GM12864 (cell line): ENCODE results near the gene CRIM1.
A peak's percentile ranks its signal among the peaks of the same experiment; 100 is the strongest.

ENCODE experiments used
- DNase-seq: peaks from one replicate; pipeline ENCODE4 v3.0.0-alpha.2; 2011; ENCODE audit warnings: low read depth
- H3K4me3 ChIP-seq: 2 replicates; pipeline ENCODE4 v1.5.1; 2011; ENCODE audit warnings: mild to moderate bottlenecking, low read depth, low read length, control low read depth
- TF ChIP-seq, protein P1 (sequence below): IDR thresholded peaks from 2 replicates; pipeline ENCODE4 v1.5.1; 2011; ENCODE audit warnings: low read depth, mild to moderate bottlenecking, moderate library complexity, low read length, control low read depth, inconsistent platforms; ENCODE audit errors: missing control alignments

The CRIM1 gene

DNA sequence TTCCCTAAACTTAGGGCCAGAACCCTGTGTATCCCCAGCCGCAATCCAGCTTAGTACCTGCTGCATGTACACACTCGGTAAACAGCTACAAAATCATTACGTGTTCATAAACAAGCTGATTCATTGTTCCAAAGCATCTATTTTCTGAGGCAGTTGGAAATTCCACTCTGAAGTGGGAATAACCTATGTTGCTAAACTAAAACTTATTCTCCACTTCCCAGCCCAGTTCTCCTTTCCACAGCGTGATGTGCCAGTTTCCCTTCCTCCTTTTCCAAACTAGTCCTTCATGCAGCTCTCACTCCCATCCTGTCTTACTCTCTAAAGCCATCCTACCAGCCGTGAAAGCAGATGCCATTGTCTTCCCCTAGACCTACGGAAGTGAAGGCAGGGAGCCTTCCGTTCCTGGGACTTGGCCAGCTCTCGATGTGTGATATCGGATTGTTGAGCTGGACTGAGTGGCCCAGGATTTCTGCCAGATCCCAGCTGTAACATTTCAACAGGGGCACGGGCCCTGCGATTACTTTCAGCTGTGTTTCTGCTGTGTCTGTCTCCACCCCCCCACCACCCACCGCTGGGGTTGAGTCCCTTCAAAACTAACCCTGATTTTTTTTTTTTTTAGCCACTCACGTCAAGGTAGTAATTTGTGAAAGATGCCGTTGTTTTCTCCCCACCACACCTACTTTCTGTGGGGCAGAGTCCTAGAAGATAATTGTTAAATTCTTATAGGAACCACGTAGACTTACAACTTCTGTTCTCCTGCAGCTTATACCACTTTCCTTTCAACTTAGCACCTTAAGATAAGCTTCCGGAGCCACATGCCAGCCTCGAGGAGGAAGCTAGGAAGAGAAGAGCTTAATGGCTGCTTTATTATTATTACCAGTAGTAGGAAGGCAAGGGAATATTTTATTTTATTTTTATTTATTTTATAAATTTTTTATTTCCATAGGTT, 100.9 kb downstream of the CRIM1 start:
- DNase-seq, result no peak
- no peak overlapping the region for H3K4me3 ChIP-seq
- TF ChIP-seq, protein P1, sequence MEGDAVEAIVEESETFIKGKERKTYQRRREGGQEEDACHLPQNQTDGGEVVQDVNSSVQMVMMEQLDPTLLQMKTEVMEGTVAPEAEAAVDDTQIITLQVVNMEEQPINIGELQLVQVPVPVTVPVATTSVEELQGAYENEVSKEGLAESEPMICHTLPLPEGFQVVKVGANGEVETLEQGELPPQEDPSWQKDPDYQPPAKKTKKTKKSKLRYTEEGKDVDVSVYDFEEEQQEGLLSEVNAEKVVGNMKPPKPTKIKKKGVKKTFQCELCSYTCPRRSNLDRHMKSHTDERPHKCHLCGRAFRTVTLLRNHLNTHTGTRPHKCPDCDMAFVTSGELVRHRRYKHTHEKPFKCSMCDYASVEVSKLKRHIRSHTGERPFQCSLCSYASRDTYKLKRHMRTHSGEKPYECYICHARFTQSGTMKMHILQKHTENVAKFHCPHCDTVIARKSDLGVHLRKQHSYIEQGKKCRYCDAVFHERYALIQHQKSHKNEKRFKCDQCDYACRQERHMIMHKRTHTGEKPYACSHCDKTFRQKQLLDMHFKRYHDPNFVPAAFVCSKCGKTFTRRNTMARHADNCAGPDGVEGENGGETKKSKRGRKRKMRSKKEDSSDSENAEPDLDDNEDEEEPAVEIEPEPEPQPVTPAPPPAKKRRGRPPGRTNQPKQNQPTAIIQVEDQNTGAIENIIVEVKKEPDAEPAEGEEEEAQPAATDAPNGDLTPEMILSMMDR, result no peak

DNA sequence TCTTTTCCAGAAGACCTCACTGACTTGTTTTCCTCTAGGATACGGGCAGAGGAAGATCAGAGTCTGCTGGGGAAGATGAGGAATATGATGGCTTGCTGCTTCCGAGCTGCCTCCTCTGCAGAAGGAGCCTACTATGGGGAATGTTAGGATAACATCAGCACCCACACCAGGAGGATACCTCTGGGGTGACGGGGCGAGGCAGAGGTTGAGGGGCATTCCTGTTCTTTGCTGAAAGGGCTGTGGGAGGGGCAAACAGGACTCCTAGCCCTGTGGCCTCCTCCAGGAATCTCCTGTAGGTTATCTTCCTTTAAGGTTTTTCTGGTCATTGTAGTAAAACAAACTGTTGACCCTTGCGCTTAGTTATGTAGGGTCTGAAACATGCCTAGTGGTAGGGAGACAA, 102.5 kb downstream of the CRIM1 start:
- H3K4me3 ChIP-seq, result no peak overlapping the region
- TF ChIP-seq, protein P1, result no peak
- no peak for DNase-seq

DNA sequence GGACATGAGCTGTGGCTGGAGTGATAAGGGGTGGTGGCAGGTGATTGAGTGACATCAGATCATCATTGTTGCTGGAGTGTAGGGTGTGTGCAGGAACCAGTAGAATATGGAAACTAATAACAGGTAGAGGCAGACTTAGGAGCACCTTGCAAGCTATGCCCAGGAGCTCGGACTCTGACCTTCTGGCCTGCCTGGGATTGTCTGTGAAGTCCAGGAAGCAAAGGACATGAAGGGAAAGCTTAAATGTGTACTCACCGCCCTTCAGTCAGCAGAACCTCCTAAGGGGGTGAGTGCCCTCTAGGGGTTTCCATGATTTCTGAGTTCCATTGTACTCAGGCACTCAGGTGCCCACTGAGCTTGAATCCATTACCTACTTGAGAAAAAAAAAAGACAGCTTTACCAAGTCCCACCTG, 104.2 kb downstream of the CRIM1 start:
- no peak for DNase-seq

DNA sequence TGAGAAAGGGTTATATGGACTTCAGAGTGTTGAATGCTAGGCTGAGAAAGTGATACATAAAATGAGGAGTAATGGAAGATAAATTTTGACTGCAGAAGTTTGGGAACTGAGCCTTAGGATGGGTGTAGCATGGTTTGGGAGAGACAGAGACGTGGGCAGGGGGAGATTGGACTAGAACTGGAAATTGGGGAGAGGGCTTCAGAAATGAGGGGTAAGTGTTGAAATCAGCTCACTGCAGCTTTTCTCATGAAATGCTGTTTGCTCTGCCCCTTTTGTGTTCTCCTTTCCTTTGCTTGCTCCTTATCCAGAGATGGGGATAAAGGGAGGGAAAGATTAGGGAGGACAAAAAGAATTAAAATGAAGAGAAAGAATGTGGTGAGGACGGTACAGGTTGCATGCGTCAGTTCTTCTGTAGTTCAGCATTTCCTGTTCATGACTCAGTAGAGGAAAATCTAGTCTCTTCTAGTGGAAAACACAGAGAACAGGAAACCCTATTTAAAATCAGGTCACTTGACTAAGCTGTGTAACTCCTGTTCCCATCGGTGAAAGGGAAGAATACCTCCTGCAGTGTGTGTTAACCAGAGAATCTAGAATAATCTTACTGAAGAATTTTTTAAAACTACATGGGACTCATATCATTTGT, 105.6 kb downstream of the CRIM1 start:
- no peak overlapping the region for H3K4me3 ChIP-seq
- DNase-seq, result no peak
- TF ChIP-seq, protein P1, result no peak

More for the DNA sequence above, 104.2 kb downstream of the CRIM1 start:
- TF ChIP-seq, protein P1, result peak; percentile 9
- H3K4me3 ChIP-seq, result no peak overlapping the region

DNA sequence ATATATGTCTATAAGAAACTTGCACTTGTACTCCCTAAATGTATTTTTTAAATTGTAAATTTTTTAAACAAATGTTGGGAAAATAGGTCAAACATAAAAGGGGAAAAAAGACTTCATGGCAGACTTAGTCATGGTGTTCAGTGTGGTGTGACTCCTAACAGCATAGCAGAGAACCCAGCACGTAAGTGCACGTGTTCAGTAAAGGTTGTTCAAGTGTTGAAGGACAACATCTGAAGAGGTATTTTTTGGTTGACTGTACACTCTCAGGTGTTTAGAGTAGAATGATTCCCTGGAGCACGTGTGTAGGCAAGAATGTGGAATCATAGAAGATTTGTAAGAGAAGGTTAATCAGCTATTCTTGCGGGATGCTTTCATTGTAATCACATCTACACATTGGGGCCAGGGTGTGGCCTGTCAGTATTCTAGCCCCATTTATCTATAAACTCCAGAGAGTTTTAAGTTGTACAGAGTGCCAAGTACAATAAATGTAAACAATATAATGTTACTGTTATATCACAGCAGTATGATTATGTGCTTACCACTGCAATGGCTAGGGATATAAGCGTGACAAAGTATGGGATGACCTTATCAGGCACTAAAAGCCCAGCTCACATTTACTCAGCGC, 106.8 kb downstream of the CRIM1 start:
- H3K4me3 ChIP-seq, result no peak overlapping the region
- no peak for DNase-seq
- TF ChIP-seq, protein P1, result no peak

DNA sequence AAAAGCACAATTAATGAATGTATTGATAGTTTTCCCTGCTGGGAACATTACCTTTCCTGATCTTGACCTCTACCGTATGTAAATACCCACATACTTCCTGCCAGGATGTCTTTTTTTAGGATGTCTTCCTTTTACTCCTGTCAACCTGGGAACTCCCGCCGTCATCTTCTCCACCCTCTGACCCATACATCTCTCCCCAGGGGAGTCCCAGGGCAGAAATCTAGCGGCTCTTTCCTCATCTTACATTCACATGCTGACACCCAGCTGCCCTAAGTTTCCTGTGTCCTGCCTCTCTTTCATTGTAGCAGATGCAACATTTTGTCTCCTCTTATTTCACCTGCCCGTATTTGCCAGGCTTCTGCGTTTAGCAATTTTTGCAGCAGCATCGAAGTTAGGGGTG, 107.8 kb downstream of the CRIM1 start:
- DNase-seq, result no peak
- TF ChIP-seq, protein P1, result no peak
- no peak overlapping the region for H3K4me3 ChIP-seq
